ENCODE results near the gene TAAR1. TPM values are rescaled to one million over a fixed set of nuclear protein-coding genes. Genes with fewer than 3 reads are reported as not detected.

TAAR1 gene
- total RNA-seq, 4 donors from 2014 or later, result not detected

- TF ChIP-seq CTCF (IDR thresholded peaks at IDR 0.05; ENCODE audit: low read depth), result no peak
These were observed 14.6 kb upstream of the TAAR1 start for GRCh38 chr6:132673376-132674094.

GRCh38 chr6:132671295-132671694 is 12.3 kb upstream of the TAAR1 start:
- no peak for TF ChIP-seq CTCF (IDR thresholded peaks at IDR 0.05; ENCODE audit: low read depth)

GRCh38 chr6:132669690-132670291 is 10.8 kb upstream of the TAAR1 start:
- TF ChIP-seq CTCF (IDR thresholded peaks at IDR 0.05; ENCODE audit: low read depth), result no peak

GRCh38 chr6:132666118-132666517 is 7.1 kb upstream of the TAAR1 start:
- TF ChIP-seq CTCF (IDR thresholded peaks at IDR 0.05; ENCODE audit: low read depth), result no peak

- no peak for TF ChIP-seq CTCF (IDR thresholded peaks at IDR 0.05; ENCODE audit: low read depth)
These were observed 5.5 kb upstream of the TAAR1 start for GRCh38 chr6:132664309-132665034.

- no peak for TF ChIP-seq CTCF (IDR thresholded peaks at IDR 0.05; ENCODE audit: low read depth)
These were observed 4.7 kb upstream of the TAAR1 start for GRCh38 chr6:132663661-132664060.

- TF ChIP-seq CTCF (IDR thresholded peaks at IDR 0.05; ENCODE audit: low read depth), result no peak
These were observed 2.9 kb upstream of the TAAR1 start for GRCh38 chr6:132661906-132662305.

All from subcutaneous adipose tissue (tissue), 4 donors.